Measurements from ENCODE around the gene KLHDC8A. TPM values are rescaled to one million over a fixed set of nuclear protein-coding genes. Genes with fewer than 3 reads are reported as not detected.

Gene KLHDC8A
- total and polyA plus RNA-seq, 9 of the 15 experiments (the other 6 are each of a cell fraction or from before 2014, with no cell fraction given), result 0.01 to 0.54 (median 0.04) TPM; not detected in 6

GRCh38 chr1:205301205-205301821, 55.4 kb downstream of the KLHDC8A start:
- CTCF ChIA-PET (ENCODE audit: low intra/inter-chr PET ratio), result no interaction called here
- Histone ChIP-seq H2AFZ (ENCODE audit: low read depth, low read length) (no peak overlapping the region), H3K9me1 (ENCODE audit: control insufficient read depth, insufficient read depth, low read length) (no peaks in the 10 kb centered on the region), H3K9ac (ENCODE audit: insufficient read depth in 1 of 2, low read depth in 2 of 2, low read length in 2 of 2) (peak overlapping the region in 1 of 2 experiments; percentile 28; a peak in 1 of 4 replicates), H3K27ac (ENCODE audit: extremely low read depth, low read depth, low read length) (no peak overlapping the region), H3K4me1 (replicated peaks in 1 of 2; ENCODE audit: control insufficient read depth in 2 of 2, insufficient read depth in 2 of 2, low read length in 2 of 2) (peaks cover 6 to 15% of the 10 kb centered on the region in 2 experiments; a peak in 3 of 5 replicates), H3K79me2 (ENCODE audit: control insufficient read depth, insufficient read depth, low read length) (no peaks in the 10 kb centered on the region), H3K4me3 (no peak overlapping the region), H4K20me1 (replicated peaks; ENCODE audit: control insufficient read depth, insufficient read depth, low read length) (no peaks in the 10 kb centered on the region; the same call in 1 of the 2 replicates), H3K36me3 (ENCODE audit: control insufficient read depth, insufficient read depth, low read length) (no peaks in the 10 kb centered on the region), H3K4me2 (ENCODE audit: insufficient read depth, low read length) (peak overlapping the region; percentile 1; the same call in 1 of the 2 replicates), H3K9me3 (replicated peaks; ENCODE audit: control insufficient read depth, insufficient read depth, low read depth, low read length) (no peaks in the 10 kb centered on the region), H3K27me3 (ENCODE audit: control insufficient read depth in 2 of 2, insufficient read depth in 2 of 2, low read length in 2 of 2) (peaks cover 13 to 46% of the 10 kb centered on the region in 2 experiments; a peak in 4 of 5 replicates)
- DNase-seq (ENCODE audit: extremely low read depth in 1 of 4, low spot score in 3 of 4) (no peak), ATAC-seq (no peak; the same call in 2 of the 3 replicates), FAIRE-seq (no peak)
- in situ Hi-C loops (cut with MboI), result no loop called here
- no TSS peak for BruUV-seq (replicated peaks)
- 26% methylated on average over 14 of the region's 14 CpGs for WGBS (ENCODE audit: insufficient coverage, low coverage, missing lambda C conversion rate)
- intact Hi-C loops (cut with micrococcal nuclease), result no loop called here
- POLR2A ChIA-PET, result interaction anchor here (0.6 kb wide), 2 partner anchors 29 to 130 kb away, joined by 3 to 4 read pairs; no protein-coding TSS in a partner anchor
- TF ChIP-seq ATF7 (IDR thresholded peaks at IDR 0.05) (no peak), REST (IDR thresholded peaks at IDR 0.05; ENCODE audit: borderline replicate concordance) (peak; percentile 67), REST (CRISPR knock-in tag; IDR thresholded peaks at IDR 0.05; ENCODE audit: low read depth) (no peak), BHLHE40 (IDR thresholded peaks at IDR 0.05; ENCODE audit: low read length) (0 out of 2 replicates have a peak, but pooled peaks have one; percentile 16)
